Hepatocyte (in vitro differentiated cells): ENCODE results near the gene GYPC. TPM values are rescaled to one million over a fixed set of nuclear protein-coding genes. Genes with fewer than 3 reads are reported as not detected.

Experiments
- DNase-seq: peaks from one replicate; pipeline ENCODE4 v3.0.0-alpha.2; 2016; ENCODE audit warnings: low spot score
- H2AFZ ChIP-seq: fragments of 200-600 bp; sonication (generic); 2 replicates; pipeline ENCODE4 v1.6.0; 2016; ENCODE audit warnings: antibody characterized with exemption, mild to moderate bottlenecking
- H3K27ac ChIP-seq: fragments of 200-600 bp; sonication (generic); 2 replicates; pipeline ENCODE4 v1.5.1; 2016; ENCODE audit warnings: mild to moderate bottlenecking
- H3K27me3 ChIP-seq: fragments of 200-600 bp; sonication (generic); 2 replicates; pipeline ENCODE4 v1.6.1; 2016
- H3K36me3 ChIP-seq: fragments of 200-600 bp; sonication (generic); replicated peaks from 2 replicates; pipeline ENCODE4 v1.5.1; 2016; ENCODE audit warnings: low read depth; ENCODE audit not compliant: insufficient read depth
- H3K4me1 ChIP-seq: fragments of 200-600 bp; sonication (generic); 2 replicates; pipeline ENCODE4 v1.5.1; 2016; ENCODE audit warnings: mild to moderate bottlenecking, moderate library complexity; ENCODE audit not compliant: insufficient read depth
- H3K4me2 ChIP-seq: fragments of 200-600 bp; sonication (generic); 2 replicates; pipeline ENCODE4 v1.6.0; 2016
- H3K4me3 ChIP-seq: fragments of 200-600 bp; sonication (generic); 2 replicates; pipeline ENCODE4 v1.5.1; 2016; ENCODE audit warnings: mild to moderate bottlenecking
- H3K79me2 ChIP-seq: fragments of 200-600 bp; sonication (generic); 2 replicates; pipeline ENCODE4 v1.6.0; 2017; ENCODE audit warnings: mild to moderate bottlenecking
- H3K9me2 ChIP-seq: fragments of 200-600 bp; sonication (generic); replicated peaks from 2 replicates; pipeline ENCODE4 v1.6.0; 2017; ENCODE audit warnings: mild to moderate bottlenecking; ENCODE audit not compliant: insufficient read depth
- H3K9me3 ChIP-seq: fragments of 200-600 bp; sonication (generic); 2 replicates; pipeline ENCODE4 v1.5.1; 2016; ENCODE audit warnings: low read depth, mild to moderate bottlenecking
- H4K20me1 ChIP-seq: fragments of 200-600 bp; sonication (generic); 2 replicates; pipeline ENCODE4 v1.6.0; 2016; ENCODE audit warnings: mild to moderate bottlenecking; ENCODE audit not compliant: insufficient read depth, poor library complexity, severe bottlenecking
- CTCF ChIP-seq: fragments of 200-600 bp; sonication (generic); IDR thresholded peaks from 2 replicates; pipeline ENCODE4 v1.5.1; 2016; ENCODE audit warnings: antibody characterized with exemption, mild to moderate bottlenecking; ENCODE audit not compliant: poor library complexity
- EZH2 ChIP-seq: fragments of 200-600 bp; sonication (generic); IDR thresholded peaks from 2 replicates; pipeline ENCODE4 v1.6.1; 2016; ENCODE audit warnings: antibody characterized with exemption, mild to moderate bottlenecking, borderline replicate concordance
- EZH2phosphoT487 ChIP-seq: fragments of 200-600 bp; sonication (generic); IDR thresholded peaks from one replicate; pipeline ENCODE4 v1.6.1; 2018; ENCODE audit warnings: antibody characterized with exemption, mild to moderate bottlenecking, low read depth, moderate library complexity; ENCODE audit not compliant: unreplicated experiment, severe bottlenecking
- whole genome bisulfite sequencing: methylation state at CpG from one replicate; pipeline ENCODE4 v1.1.6; 2016; ENCODE audit warnings: low lambda C conversion rate; ENCODE audit errors: missing lambda C conversion rate; 5-methylcytosine and 5-hydroxymethylcytosine counted together
- polyA plus RNA-seq: library from polyadenylated mRNA; unstranded; fragments of >200 nt; fragmentation: Nextera tagmentation; extraction: Ambion mirVana; gene quantifications from 2 replicates; pipeline ENCODE4 v1.2.1, GENCODE V29; 2016
- total RNA-seq: library from RNA; depleted of rRNA; stranded (reverse); fragments of >200 nt; gene quantifications from 2 replicates; pipeline ENCODE4 v1.2.3, GENCODE V29; 2014

Gene GYPC
- total and polyA plus RNA-seq, 2 experiments from 2014 or later = 35.0 to 87.7 TPM

GRCh38 chr2:126657148-126657635 is 1.2 kb downstream of the GYPC start:
- TF ChIP-seq EZH2phosphoT487 (no peak), CTCF (no peak), EZH2 (no peak)
- peak; percentile 57 for DNase-seq

GRCh38 chr2:126657636-126658318 is 1.8 kb downstream of the GYPC start:
- H3K4me3 ChIP-seq = no peak overlapping the region
- no peaks in the 10 kb centered on the region for H3K9me3 ChIP-seq
- H3K27ac ChIP-seq = peak overlapping the region; percentile 93
- no peaks in the 10 kb centered on the region for H3K27me3 ChIP-seq
- H3K36me3 ChIP-seq = no peaks in the 10 kb centered on the region
- H2AFZ ChIP-seq = no peak overlapping the region
- H4K20me1 ChIP-seq = no peaks in the 10 kb centered on the region
- peaks cover 24% of the 10 kb centered on the region for H3K79me2 ChIP-seq
- 29% methylated on average over 14 of the region's 14 CpGs for WGBS
- peak overlapping the region; percentile 92 for H3K4me2 ChIP-seq
- no peaks in the 10 kb centered on the region for H3K9me2 ChIP-seq
- peak; percentile 83 for DNase-seq
- peaks cover 18% of the 10 kb centered on the region for H3K4me1 ChIP-seq
- no peak for TF ChIP-seq CTCF
- TF ChIP-seq EZH2phosphoT487 = no peak
- no peak for TF ChIP-seq EZH2

More at GRCh38 chr2:126657148-126657635, 1.2 kb downstream of the GYPC start:
- 39% methylated on average over 16 of the region's 16 CpGs for WGBS
- peak overlapping the region; percentile 53 for H2AFZ ChIP-seq
- H3K9me2 ChIP-seq = no peaks in the 10 kb centered on the region
- H3K4me2 ChIP-seq = peak overlapping the region; percentile 92
- H3K4me1 ChIP-seq = peaks cover 18% of the 10 kb centered on the region
- H3K36me3 ChIP-seq = no peaks in the 10 kb centered on the region
- peaks cover 24% of the 10 kb centered on the region for H3K79me2 ChIP-seq
- H3K27me3 ChIP-seq = no peaks in the 10 kb centered on the region
- no peaks in the 10 kb centered on the region for H3K9me3 ChIP-seq
- no peaks in the 10 kb centered on the region for H4K20me1 ChIP-seq
- H3K27ac ChIP-seq = peak overlapping the region; percentile 93
- H3K4me3 ChIP-seq = peak overlapping the region; percentile 5

- 95% methylated on average over 2 of the region's 2 CpGs for WGBS
- H3K27ac ChIP-seq = peak overlapping the region; percentile 93
- H3K36me3 ChIP-seq = no peaks in the 10 kb centered on the region
- no peaks in the 10 kb centered on the region for H3K27me3 ChIP-seq
- no peaks in the 10 kb centered on the region for H3K9me3 ChIP-seq
- no peaks in the 10 kb centered on the region for H3K9me2 ChIP-seq
- H3K4me1 ChIP-seq = peaks cover 18% of the 10 kb centered on the region
- H3K4me3 ChIP-seq = no peak overlapping the region
- no peak for DNase-seq
- peaks cover 24% of the 10 kb centered on the region for H3K79me2 ChIP-seq
- TF ChIP-seq EZH2phosphoT487 (no peak), EZH2 (no peak), CTCF (no peak)
- H3K4me2 ChIP-seq = peak overlapping the region; percentile 92
- no peak overlapping the region for H2AFZ ChIP-seq
- no peaks in the 10 kb centered on the region for H4K20me1 ChIP-seq
These were observed 2.5 kb downstream of the GYPC start for GRCh38 chr2:126658319-126658904.
